A549 treated with DMSO at 1 μM for 4 hours (cell line): ENCODE data around the gene PCF11. TPM values are rescaled to one million over a fixed set of nuclear protein-coding genes. Genes with fewer than 3 reads are reported as not detected.

Experiments
- total RNA-seq: library from RNA; stranded (reverse); fragments of 200-300 nt; extraction: Qiagen RNA extraction; gene quantifications from 5 replicates; pipeline ENCODE4 v1.2.3, GENCODE V29; 2022; ENCODE audit warnings: low read depth

The PCF11 gene, protein sequence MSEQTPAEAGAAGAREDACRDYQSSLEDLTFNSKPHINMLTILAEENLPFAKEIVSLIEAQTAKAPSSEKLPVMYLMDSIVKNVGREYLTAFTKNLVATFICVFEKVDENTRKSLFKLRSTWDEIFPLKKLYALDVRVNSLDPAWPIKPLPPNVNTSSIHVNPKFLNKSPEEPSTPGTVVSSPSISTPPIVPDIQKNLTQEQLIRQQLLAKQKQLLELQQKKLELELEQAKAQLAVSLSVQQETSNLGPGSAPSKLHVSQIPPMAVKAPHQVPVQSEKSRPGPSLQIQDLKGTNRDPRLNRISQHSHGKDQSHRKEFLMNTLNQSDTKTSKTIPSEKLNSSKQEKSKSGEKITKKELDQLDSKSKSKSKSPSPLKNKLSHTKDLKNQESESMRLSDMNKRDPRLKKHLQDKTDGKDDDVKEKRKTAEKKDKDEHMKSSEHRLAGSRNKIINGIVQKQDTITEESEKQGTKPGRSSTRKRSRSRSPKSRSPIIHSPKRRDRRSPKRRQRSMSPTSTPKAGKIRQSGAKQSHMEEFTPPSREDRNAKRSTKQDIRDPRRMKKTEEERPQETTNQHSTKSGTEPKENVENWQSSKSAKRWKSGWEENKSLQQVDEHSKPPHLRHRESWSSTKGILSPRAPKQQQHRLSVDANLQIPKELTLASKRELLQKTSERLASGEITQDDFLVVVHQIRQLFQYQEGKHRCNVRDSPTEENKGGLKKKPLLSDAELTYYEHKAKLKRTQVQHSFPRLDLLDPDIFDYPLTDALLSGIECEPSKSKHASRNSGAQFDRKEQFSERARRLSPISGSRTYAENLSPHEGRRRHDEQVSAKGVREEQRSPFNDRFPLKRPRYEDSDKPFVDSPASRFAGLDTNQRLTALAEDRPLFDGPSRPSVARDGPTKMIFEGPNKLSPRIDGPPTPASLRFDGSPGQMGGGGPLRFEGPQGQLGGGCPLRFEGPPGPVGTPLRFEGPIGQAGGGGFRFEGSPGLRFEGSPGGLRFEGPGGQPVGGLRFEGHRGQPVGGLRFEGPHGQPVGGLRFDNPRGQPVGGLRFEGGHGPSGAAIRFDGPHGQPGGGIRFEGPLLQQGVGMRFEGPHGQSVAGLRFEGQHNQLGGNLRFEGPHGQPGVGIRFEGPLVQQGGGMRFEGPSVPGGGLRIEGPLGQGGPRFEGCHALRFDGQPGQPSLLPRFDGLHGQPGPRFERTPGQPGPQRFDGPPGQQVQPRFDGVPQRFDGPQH (N-terminal part only)
- total RNA-seq: 22.8 to 30.0 TPM (median 27.8 TPM) in 5 replicates

DNA sequence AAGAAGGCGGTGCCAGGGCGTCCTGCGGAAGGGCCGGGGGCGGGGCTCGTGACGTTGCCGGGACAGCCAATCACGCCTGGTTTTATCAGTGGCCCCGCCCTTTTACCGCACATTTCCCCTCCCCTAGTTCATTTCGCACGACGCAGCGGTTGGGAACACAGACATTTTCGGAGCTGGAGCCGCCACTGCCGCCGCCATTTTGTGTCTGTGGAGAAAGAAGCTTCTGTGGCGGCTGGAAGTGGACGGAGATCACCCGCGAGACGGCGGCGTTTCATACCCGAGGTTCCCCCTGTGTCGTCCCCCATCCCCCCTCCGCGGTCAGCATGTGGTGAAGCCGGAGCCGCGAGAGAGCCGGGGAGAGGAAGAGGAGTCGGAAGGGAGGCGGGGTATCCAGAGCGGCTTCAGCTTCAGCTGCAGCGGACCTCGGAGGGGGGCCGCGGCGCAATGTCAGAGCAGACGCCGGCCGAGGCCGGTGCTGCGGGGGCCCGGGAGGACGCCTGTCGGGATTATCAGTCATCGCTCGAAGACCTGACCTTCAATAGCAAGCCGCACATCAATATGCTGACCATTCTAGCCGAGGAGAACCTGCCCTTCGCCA lies at the start of gene PCF11:
Gene PCF11, plus strand, starts transcription at position 136 of the 598 bp plus-strand sequence. Its CDS starts 309 bp downstream, at position 445.

DNA sequence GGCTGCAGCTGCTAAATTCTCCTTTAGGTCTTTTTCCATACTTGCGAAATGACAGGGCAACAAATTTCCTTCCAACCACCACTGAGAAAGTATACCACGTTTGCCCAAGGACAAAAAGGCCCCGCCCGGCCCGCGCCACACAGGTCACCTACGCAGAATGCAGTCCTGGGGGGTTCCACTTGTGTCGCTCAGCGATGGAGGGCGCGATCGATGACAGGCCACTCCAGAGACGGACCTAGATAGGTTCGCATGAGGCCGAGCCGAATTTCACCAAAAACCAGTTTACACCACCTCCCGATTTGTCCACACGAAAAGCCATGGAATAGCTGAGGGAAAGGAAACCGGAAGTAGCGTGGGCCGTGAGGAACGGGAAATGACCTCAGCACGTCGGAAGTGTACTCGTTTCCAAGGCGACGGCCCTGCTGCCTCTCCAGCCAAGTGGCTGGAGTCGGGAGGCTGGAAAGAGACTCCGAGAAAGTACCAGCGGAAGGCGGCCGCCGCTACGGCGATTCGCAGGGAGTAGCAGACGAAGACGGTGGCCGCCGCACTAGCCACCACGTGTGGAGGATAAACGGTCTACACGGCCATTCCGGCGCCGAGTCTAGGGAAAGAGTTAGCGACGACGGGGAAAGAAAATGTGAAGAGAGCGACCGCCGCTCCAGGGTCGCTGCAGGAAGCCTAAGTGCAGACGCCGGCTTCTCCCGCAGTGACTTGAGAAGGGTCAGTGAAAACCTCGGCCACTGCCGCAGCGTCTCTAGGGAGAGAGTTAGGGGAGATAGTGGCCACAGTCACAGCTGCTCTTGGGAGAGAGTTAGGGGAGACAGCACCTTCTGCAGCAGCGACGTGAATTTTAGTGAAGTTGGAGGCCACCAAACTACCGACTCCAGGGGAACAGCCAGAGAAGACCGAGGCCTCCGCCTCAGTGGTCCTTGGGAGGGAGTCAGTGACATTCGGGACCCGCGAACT lies 36.7 kb downstream of the PCF11 start, which contains the start of gene ANKRD42:
Gene ANKRD42, plus strand, starts transcription at position 398 of the 966 bp plus-strand sequence. CDS start 959 bp downstream, outside the sequence.

Other genes starting within 250 kb of the PCF11 start
- 6.1 to 8.8 TPM (median 6.8 TPM) in 5 replicates for gene RAB30, start 85.2 kb upstream of the PCF11 start, total RNA-seq
- 9.4 to 11.5 TPM (median 9.9 TPM) in 5 replicates for gene ANKRD42, start 36.6 kb downstream of the PCF11 start, total RNA-seq
- gene CCDC90B, start 129.2 kb downstream of the PCF11 start, total RNA-seq: 52.1 to 59.6 TPM (median 54.8 TPM) in 5 replicates